Tibial nerve (tissue), 4 donors: ENCODE results near the gene SCRN1. TPM values are rescaled to one million over a fixed set of nuclear protein-coding genes. Genes with fewer than 3 reads are reported as not detected.
"Not testable (repeated sequence)": the region's sequence is repeated elsewhere in the genome, so short reads cannot be mapped to it uniquely, and the experiment has no call there.

Source experiments
- DNase-seq, 2 donors: peaks; one replicate each; pipeline ENCODE4 v3.0.0-alpha.2; 2019; ENCODE audit warnings: low spot score in 2 of 2
- H3K27ac ChIP-seq, 4 donors: fragments of 200-600 bp; sonication (generic) in 3 of 4; one replicate each; pipeline ENCODE4 v1.5.1; 2017 to 2019; ENCODE audit warnings: mild to moderate bottlenecking in 1 of 4
- H3K27me3 ChIP-seq, 2 donors: fragments of 200-600 bp; sonication (generic) in 1 of 2; one replicate each; pipeline versions ENCODE4 v1.5.1 to v1.6.0; 2017 to 2019
- H3K36me3 ChIP-seq, 3 donors: fragments of 200-600 bp; sonication (generic); one replicate each; pipeline ENCODE4 v1.5.1; 2018 to 2019
- H3K4me1 ChIP-seq, 4 donors: fragments of 200-600 bp; sonication (generic) in 3 of 4; one replicate each; pipeline ENCODE4 v1.5.1; 2017 to 2019
- H3K4me3 ChIP-seq, 4 donors: fragments of 200-600 bp; sonication (generic) in 3 of 4; one replicate each; pipeline ENCODE4 v1.5.1; 2017 to 2019; ENCODE audit warnings: mild to moderate bottlenecking in 1 of 4, moderate library complexity in 1 of 4
- H3K9me3 ChIP-seq, 4 donors: fragments of 200-600 bp; sonication (generic) in 3 of 4; one replicate each; pipeline ENCODE4 v1.5.1; 2017 to 2019
- EP300 ChIP-seq, 2 donors: sonication (generic); formaldehyde crosslinking; IDR thresholded peaks; one replicate each; pipeline ENCODE4 v1.6.1; 2017; ENCODE audit warnings: antibody characterized with exemption in 2 of 2, mild to moderate bottlenecking in 1 of 2
- POLR2A ChIP-seq, 2 donors: fragments of 450-650 bp; IDR thresholded peaks; one replicate each; pipeline ENCODE4 v1.6.1; 2017; ENCODE audit warnings: antibody characterized with exemption in 2 of 2, mild to moderate bottlenecking in 2 of 2, moderate library complexity in 2 of 2
- WGBS, 2 donors: methylation state at CpG; one replicate each; pipeline ENCODE4 v1.1.5; 2018; 5-methylcytosine and 5-hydroxymethylcytosine counted together
- total RNA-seq, 4 donors: library from RNA; depleted of rRNA; stranded (reverse); fragments of >200 nt; gene quantifications; one replicate each; pipeline ENCODE4 v1.1.0, GENCODE V29; 2016
- TF ChIP-seq, protein P1 (sequence below), 5 experiments: fragments of 200-600 bp in 3 of 5; fragments of 450-650 bp in 2 of 5; sonication (generic) in 3 of 5; IDR thresholded peaks; one replicate each; pipeline ENCODE4 v1.5.1; 2016 to 2019; ENCODE audit warnings: antibody characterized with exemption in 5 of 5, mild to moderate bottlenecking in 3 of 5, moderate library complexity in 2 of 5

The SCRN1 gene
- total RNA-seq, 4 donors from 2014 or later = 65.1 to 161 (median 119) TPM

DNA sequence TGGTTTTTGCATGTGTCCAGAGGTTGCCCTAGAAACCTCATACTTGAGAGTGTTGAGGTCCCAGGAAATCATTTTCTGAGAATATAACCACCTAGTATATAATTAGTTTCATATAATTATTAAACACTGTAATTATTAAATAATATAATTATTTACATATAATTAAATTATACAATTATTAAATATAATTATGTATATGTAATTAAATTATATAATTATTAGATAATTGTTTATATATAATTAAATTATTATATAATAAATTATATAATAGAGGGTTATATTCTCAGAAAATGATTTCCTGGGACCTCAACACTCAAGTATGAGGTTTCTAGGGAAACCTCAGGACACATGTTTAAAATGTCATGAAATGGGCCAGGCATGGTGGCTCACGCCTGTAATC lies 27.6 kb downstream of the SCRN1 start:
- H3K4me1 ChIP-seq = peaks cover 0 to 52% (median 6%) of the 10 kb centered on the region in 4 donors
- TF ChIP-seq EP300 (IDR thresholded peaks at IDR 0.05) = no peak
- TF ChIP-seq, protein P1, sequence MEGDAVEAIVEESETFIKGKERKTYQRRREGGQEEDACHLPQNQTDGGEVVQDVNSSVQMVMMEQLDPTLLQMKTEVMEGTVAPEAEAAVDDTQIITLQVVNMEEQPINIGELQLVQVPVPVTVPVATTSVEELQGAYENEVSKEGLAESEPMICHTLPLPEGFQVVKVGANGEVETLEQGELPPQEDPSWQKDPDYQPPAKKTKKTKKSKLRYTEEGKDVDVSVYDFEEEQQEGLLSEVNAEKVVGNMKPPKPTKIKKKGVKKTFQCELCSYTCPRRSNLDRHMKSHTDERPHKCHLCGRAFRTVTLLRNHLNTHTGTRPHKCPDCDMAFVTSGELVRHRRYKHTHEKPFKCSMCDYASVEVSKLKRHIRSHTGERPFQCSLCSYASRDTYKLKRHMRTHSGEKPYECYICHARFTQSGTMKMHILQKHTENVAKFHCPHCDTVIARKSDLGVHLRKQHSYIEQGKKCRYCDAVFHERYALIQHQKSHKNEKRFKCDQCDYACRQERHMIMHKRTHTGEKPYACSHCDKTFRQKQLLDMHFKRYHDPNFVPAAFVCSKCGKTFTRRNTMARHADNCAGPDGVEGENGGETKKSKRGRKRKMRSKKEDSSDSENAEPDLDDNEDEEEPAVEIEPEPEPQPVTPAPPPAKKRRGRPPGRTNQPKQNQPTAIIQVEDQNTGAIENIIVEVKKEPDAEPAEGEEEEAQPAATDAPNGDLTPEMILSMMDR (IDR thresholded peaks at IDR 0.05) = no peak
- H3K27ac ChIP-seq = peak overlapping the region in 2 of 4 donors; percentile 77

DNA sequence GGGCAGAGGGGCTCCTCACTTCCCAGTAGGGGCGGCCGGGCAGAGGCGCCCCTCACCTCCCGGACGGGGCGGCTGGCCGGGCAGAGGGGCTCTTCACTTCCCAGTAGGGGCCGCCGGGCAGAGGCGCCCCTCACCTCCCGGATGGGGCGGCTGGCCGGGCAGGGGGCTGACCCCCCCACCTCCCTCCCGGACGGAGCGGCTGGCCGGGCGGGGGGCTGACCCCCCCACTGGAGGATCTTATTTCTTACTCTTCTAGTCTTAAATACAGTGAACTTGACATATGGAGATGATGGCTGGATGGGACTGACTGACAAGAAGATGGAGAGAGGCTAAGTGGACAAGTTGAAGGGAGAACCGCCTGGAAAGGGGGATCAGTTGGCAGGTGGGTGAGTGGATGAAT lies 28.0 kb downstream of the SCRN1 start:
- H3K27me3 ChIP-seq, H3K4me3 ChIP-seq, H3K9me3 ChIP-seq, DNase-seq, H3K36me3 ChIP-seq: not testable (repeated sequence)
- WGBS, 2 donors = 96 to 97% methylated on average over 11 to 13 of the region's 19 CpGs
- H3K4me1 ChIP-seq = peaks cover 0 to 55% (median 6%) of the 10 kb centered on the region in 4 donors
- peak overlapping the region in 1 of 4 donors; percentile 18 for H3K27ac ChIP-seq

More for the DNA sequence above, 27.6 kb downstream of the SCRN1 start:
- no peaks in the 10 kb centered on the region for H3K9me3 ChIP-seq
- 95 to 97% methylated on average over 1 of the region's 1 CpG for WGBS, 2 donors
- H3K4me3 ChIP-seq = no peak overlapping the region
- no peak for DNase-seq
- no peaks in the 10 kb centered on the region for H3K36me3 ChIP-seq
- no peaks in the 10 kb centered on the region for H3K27me3 ChIP-seq

DNA sequence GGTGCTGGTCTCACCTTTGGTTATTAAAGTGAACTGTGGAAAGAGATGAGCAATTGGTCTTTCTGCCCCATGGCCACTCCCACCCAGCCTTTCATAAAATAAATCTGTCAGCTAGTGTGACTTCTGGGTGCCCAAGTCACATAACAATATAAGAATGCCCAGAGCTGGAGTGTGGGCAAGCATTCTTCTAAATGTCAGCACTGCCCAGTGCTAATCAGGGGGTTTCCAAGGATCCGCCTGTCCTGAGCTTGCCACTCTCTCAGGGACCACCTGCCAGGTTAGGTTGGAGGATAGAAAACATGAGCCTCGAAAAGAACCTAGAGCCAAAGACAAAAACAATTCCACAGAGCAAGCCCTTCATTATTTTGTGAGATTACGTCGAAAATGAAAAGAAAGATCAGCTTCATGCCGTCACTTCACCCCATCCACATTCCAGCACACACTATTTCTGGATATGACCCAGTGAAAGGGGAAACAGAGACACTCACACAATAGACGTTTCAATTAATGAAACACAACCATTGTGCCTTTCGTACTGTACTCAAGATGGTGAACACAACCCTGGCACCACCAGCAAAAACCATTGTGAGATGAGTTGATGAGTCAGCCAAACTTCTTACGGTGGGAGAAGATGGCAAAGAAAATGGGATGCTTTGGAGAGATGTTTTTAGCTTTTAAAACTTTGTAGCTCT lies 30.8 kb downstream of the SCRN1 start:
- H3K9me3 ChIP-seq = no peaks in the 10 kb centered on the region
- DNase-seq = no peak

DNA sequence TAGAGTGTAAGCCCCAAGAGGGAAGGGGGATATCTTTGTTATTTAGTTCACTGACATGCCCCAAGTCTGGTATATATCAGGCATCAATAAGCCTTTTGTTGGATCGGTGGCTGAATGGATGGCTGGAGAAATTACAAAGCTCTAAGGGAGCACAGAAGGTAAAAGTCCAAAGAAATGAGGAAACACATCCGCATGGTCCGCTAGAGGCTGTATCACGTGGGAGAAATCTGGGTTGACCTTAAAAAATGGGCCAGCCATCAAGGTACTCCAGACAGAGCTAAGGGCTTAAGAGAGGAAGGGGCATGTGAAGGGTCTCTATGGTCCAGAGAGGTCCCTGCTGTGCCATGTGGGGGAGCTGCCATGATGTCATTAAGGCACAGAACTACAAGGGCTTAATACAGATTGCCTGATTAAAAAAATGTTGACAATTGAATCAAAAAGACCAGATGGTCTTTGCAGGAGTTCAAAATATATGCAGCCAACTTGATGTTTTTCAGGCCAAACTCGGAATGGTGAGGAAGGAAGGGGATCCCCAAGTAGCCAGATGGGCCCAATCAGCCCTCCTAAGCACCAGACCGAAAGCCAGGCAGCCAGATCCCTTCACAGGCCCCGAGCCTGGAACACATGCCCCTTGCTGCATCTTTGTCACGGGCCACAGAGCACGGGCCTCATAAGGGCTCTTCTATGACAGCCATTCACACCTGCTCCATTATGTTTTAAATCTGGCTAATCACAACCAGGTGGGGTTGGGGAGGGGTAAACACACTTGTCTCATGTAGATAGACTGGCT lies 31.9 kb downstream of the SCRN1 start:
- TF ChIP-seq, protein P1 (IDR thresholded peaks at IDR 0.05) = no peak
- TF ChIP-seq POLR2A (IDR thresholded peaks at IDR 0.05) = no peak
- Histone ChIP-seq H3K9me3 (no peaks in the 10 kb centered on the region), H3K27ac (peak overlapping the region; percentile 59 to 86 (median 76)), H3K4me1 (peaks cover 0 to 40% (median 6%) of the 10 kb centered on the region in 4 donors), H3K36me3 (peaks cover 0 to 4% (median under 1%) of the 10 kb centered on the region in 3 donors), H3K27me3 (no peaks in the 10 kb centered on the region), H3K4me3 (no peak overlapping the region)
- no peak for DNase-seq
- WGBS, 2 donors = 74 to 81% methylated on average over 9 of the region's 9 CpGs

More for the DNA sequence above, 30.8 kb downstream of the SCRN1 start:
- WGBS, 2 donors = 60 to 62% methylated on average over 8 of the region's 8 CpGs
- Histone ChIP-seq H3K4me3 (no peak overlapping the region), H3K27me3 (no peaks in the 10 kb centered on the region), H3K36me3 (no peaks in the 10 kb centered on the region), H3K27ac (peak overlapping the region; percentile 59 to 86 (median 76)), H3K4me1 (peaks cover 0 to 50% (median 6%) of the 10 kb centered on the region in 4 donors)
- TF ChIP-seq POLR2A (IDR thresholded peaks at IDR 0.05) (no peak), EP300 (IDR thresholded peaks at IDR 0.05) (peak in 1 of 2 donors; percentile 83)
- TF ChIP-seq, protein P1 (IDR thresholded peaks at IDR 0.05) = no peak

DNA sequence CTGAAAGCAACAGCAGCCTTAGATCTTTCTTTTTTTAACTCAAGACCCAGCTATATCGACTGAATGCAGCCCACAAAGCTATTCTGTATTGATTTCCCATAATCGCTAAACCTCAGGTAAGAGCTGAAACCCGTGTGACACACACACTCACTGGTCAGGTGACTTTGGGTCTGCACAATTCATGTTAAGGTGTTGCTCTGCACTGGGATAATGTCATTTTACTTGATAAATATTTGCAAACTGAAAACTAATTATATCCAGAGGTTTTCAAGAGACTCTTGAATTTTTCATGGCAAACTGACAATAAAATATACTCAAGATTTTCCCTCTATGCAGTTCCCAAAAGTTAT lies 33.1 kb downstream of the SCRN1 start:
- H3K27ac ChIP-seq = peak overlapping the region in 3 of 4 donors; percentile 18 to 86 (median 83)
- H3K9me3 ChIP-seq = no peaks in the 10 kb centered on the region
- no peaks in the 10 kb centered on the region for H3K27me3 ChIP-seq
- no peak for DNase-seq
- H3K4me1 ChIP-seq = peaks cover 0 to 40% (median 6%) of the 10 kb centered on the region in 4 donors
- H3K36me3 ChIP-seq = peaks cover 0 to 15% (median 4%) of the 10 kb centered on the region in 3 donors
- TF ChIP-seq POLR2A (IDR thresholded peaks at IDR 0.05) = no peak
- TF ChIP-seq, protein P1 (IDR thresholded peaks at IDR 0.05) = no peak
- TF ChIP-seq EP300 (IDR thresholded peaks at IDR 0.05) = no peak
- 67 to 73% methylated on average over 3 of the region's 3 CpGs for WGBS, 2 donors
- H3K4me3 ChIP-seq = no peak overlapping the region
